K562 (cell line): ENCODE results near the gene FOXD3. TPM values are rescaled to one million over a fixed set of nuclear protein-coding genes. Genes with fewer than 3 reads are reported as not detected.

Source experiments
- CBX2 ChIP-seq: fragments of 200-600 bp; sonication (generic); IDR thresholded peaks from one replicate; pipeline ENCODE4 v1.6.1; 2012; ENCODE audit warnings: mild to moderate bottlenecking, low read length, inconsistent platforms; ENCODE audit not compliant: insufficient read depth, poor library complexity, severe bottlenecking
- CBX5 ChIP-seq: IDR thresholded peaks from 2 replicates; pipeline ENCODE4 v1.6.1; 2014; ENCODE audit warnings: low read depth, borderline replicate concordance
- CC2D1A ChIP-seq: fragments of 450-650 bp; IDR thresholded peaks from 2 replicates; pipeline ENCODE4 v1.6.1; 2017; ENCODE audit warnings: mild to moderate bottlenecking
- GATA2 ChIP-seq: sonication (generic); formaldehyde crosslinking; IDR thresholded peaks from 2 replicates; pipeline ENCODE4 v1.4.0; 2020; ENCODE audit warnings: mild to moderate bottlenecking, missing genetic modification reagents
- HEY1 ChIP-seq: fragments of 250-450 bp; sonication (Bioruptor Pico); IDR thresholded peaks from 2 replicates; pipeline ENCODE4 v1.5.0; 2020; ENCODE audit warnings: mild to moderate bottlenecking, moderate library complexity, borderline replicate concordance
- MAFF ChIP-seq: IDR thresholded peaks from 2 replicates; pipeline ENCODE4 v1.6.1; 2012; ENCODE audit warnings: low read length, improper control_type of control experiment
- MAFG ChIP-seq: fragments of 450-650 bp; conservative IDR thresholded peaks from 2 replicates; pipeline ENCODE4 v1.6.1; 2016; ENCODE audit warnings: missing genetic modification characterization, missing compliant biosample characterization
- MBD2 ChIP-seq: sonication (generic); IDR thresholded peaks from 2 replicates; pipeline ENCODE4 v1.6.1; 2016; ENCODE audit warnings: low read depth, borderline replicate concordance
- NELFE ChIP-seq: IDR thresholded peaks from 2 replicates; pipeline ENCODE4 v1.6.1; 2011; ENCODE audit warnings: mild to moderate bottlenecking; ENCODE audit not compliant: insufficient read depth, insufficient read length
- PHF8 ChIP-seq: fragments of 200-600 bp; sonication (generic); IDR thresholded peaks from 2 replicates; pipeline ENCODE4 v1.6.1; 2012; ENCODE audit warnings: mixed run types, mild to moderate bottlenecking, inconsistent platforms, low read length, moderate library complexity, borderline replicate concordance
- POLR2B ChIP-seq: fragments of 450-650 bp; IDR thresholded peaks from 2 replicates; pipeline ENCODE4 v1.6.1; 2018; ENCODE audit warnings: low read depth; ENCODE audit not compliant: partially characterized antibody
- POLR2H ChIP-seq: IDR thresholded peaks from 2 replicates; pipeline ENCODE4 v1.6.1; 2016; ENCODE audit warnings: missing genetic modification characterization, low read depth, mild to moderate bottlenecking, control low read depth, missing compliant biosample characterization, moderate library complexity
- RBM17 ChIP-seq: fragments of 200-400 bp; formaldehyde crosslinking; IDR thresholded peaks from 2 replicates; pipeline ENCODE4 v1.6.1; 2017; ENCODE audit warnings: low read depth, mild to moderate bottlenecking, low read length, borderline replicate concordance
- SOX6 ChIP-seq: fragments of 450-650 bp; IDR thresholded peaks from 2 replicates; pipeline ENCODE4 v1.6.1; 2014; ENCODE audit warnings: mild to moderate bottlenecking
- YY1 ChIP-seq, 3 experiments: IDR thresholded peaks; 2 replicates each; pipeline ENCODE4 v1.6.1; 2011; ENCODE audit warnings: low read length in 2 of 3, mild to moderate bottlenecking in 2 of 3, moderate library complexity in 2 of 3, borderline replicate concordance in 1 of 3, control low read depth in 1 of 3, low read depth in 1 of 3; ENCODE audit not compliant: insufficient read depth in 3 of 3, insufficient replicate concordance in 2 of 3, control insufficient read depth in 1 of 3, insufficient read length in 1 of 3; ENCODE audit errors: extremely low read depth in 1 of 3
- ZBTB43 ChIP-seq: sonication (generic); formaldehyde crosslinking; IDR thresholded peaks from 2 replicates; pipeline ENCODE4 v1.8.0; 2023; ENCODE audit warnings: mild to moderate bottlenecking, missing genetic modification reagents
- ZNF316 ChIP-seq: fragments of 450-650 bp; IDR thresholded peaks from 2 replicates; pipeline ENCODE4 v1.6.1; 2016
- ZNF41 ChIP-seq: fragments of 250-450 bp; sonication (Bioruptor Pico); conservative IDR thresholded peaks from 2 replicates; pipeline ENCODE4 v1.4.0; 2020; ENCODE audit warnings: mild to moderate bottlenecking
- ZNF644 ChIP-seq: fragments of 200-800 bp; sonication (Bioruptor generic); IDR thresholded peaks from 2 replicates; pipeline ENCODE4 v1.6.1; 2016; ENCODE audit warnings: low read depth, missing genetic modification characterization, missing compliant biosample characterization
- polyA plus RNA-seq, 8 experiments: library from polyadenylated mRNA; depleted of rRNA in 4 of 8; stranded (reverse) in 5 of 8; unstranded in 3 of 8; fragments of >200 nt; fragmentation: Nextera tagmentation in 2 of 8; fragmentation: Illumina TruSeq in 1 of 8; extraction: Ambion mirVana in 2 of 8; extraction: Trizol in 1 of 8; gene quantifications; 2 replicates each; pipeline versions ENCODE4 v1.2.1 to v1.2.3, GENCODE V29; 2011 to 2014; ENCODE audit warnings: inconsistent platforms in 1 of 8, missing spikeins in 1 of 8
- total RNA-seq, 7 experiments: library from RNA; depleted of rRNA in 6 of 7; stranded (reverse); fragments of >200 nt in 6 of 7; fragmentation: Illumina TruSeq in 2 of 7; extraction: Trizol in 2 of 7; gene quantifications; 2 replicates each; pipeline versions ENCODE4 v1.2.1 to v1.2.3, GENCODE V29; 2011 to 2021; ENCODE audit warnings: low replicate concordance in 1 of 7
- TF ChIP-seq, protein P1 (sequence below), 2 experiments: fragments of 450-650 bp in 1 of 2; IDR thresholded peaks; 2 replicates each; pipeline ENCODE4 v1.6.1; 2011 to 2017; ENCODE audit warnings: low read depth in 2 of 2, antibody characterized with exemption in 1 of 2, borderline replicate concordance in 1 of 2, low read length in 1 of 2, mild to moderate bottlenecking in 1 of 2, mixed read lengths in 1 of 2; ENCODE audit not compliant: control insufficient read depth in 1 of 2
- TF ChIP-seq, protein P2 (sequence below): IDR thresholded peaks from 2 replicates; pipeline ENCODE4 v1.6.1; 2016; ENCODE audit warnings: missing genetic modification characterization, missing compliant biosample characterization

FOXD3 gene
- total and polyA plus RNA-seq, 9 of the 15 experiments (the other 6 are each of a cell fraction or from before 2014, with no cell fraction given), result 0.06 to 0.45 (median 0.10) TPM; not detected in 2

DNA sequence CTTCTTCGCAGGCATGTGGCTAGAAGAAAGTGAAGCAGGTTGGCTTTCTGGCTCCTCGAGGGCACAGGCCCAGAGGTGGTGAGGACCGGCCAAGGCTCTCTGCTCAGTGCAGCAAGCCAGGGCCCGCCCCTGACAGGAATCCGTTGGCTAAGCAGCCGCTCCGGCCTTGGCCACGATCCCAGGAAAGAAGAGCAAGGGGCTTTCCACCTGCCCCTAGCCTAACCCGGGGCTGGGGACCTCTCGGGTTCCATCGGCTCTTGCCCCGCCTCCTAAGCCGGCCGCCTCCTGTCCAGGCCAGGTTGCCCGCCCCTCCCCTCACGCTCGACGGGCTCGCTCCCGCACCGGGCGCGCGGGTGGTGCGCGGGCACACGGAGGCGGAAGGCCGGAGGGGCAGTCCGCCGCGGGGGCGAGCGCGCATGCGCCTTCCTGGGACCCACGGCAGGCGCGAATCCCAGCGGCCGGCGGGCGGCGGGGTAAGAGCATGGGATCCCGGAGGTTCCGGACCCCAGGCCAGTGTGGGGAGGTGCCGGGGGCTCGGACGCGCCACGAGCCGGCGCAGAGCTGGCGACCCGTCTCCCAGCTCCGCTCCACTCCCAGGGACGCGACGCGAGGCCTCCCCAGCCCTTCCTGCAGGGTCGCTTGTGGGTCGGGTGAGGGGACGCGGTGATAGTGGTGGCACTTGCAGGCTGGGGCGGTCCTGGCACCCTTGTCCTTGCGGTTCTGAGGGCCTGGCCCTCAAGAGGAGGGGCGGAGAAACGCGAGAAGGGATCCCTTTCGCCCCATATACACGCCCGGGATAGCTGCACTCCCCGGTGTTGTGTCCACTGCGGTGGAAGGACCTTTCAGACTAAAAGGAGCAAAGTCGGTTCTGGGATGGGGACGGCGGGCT, 45.1 kb downstream of the FOXD3 start, which contains the start of gene ALG6 (continued):
- TF ChIP-seq POLR2B (peak; percentile 90), PHF8 (peak; percentile 94), MAFF (no peak), MAFG (tag) (no peak), ZNF644 (peak; percentile 96), MBD2 (peak; percentile 61; the same call in 1 of the 2 replicates), ZNF41 (CRISPR knock-in tag) (no peak), ZBTB43 (CRISPR knock-in tag) (no peak), CBX5 (no peak), CBX2 (no peak), RBM17 (no peak), CC2D1A (no peak), SOX6 (no peak), NELFE (no peak), YY1 (IDR thresholded peaks at IDR 0.05; ENCODE audit: borderline replicate concordance in 1 of 3, control insufficient read depth in 1 of 3, extremely low read depth in 1 of 3, insufficient read depth in 3 of 3, insufficient read length in 1 of 3, insufficient replicate concordance in 2 of 3, low read depth in 1 of 3, low read length in 2 of 3) (peak in 2 of 3 experiments; percentile 39 to 72), POLR2H (tag) (peak; percentile 56), ZNF316 (no peak), HEY1 (CRISPR knock-in tag) (no peak), GATA2 (no peak)
- TF ChIP-seq, protein P1, sequence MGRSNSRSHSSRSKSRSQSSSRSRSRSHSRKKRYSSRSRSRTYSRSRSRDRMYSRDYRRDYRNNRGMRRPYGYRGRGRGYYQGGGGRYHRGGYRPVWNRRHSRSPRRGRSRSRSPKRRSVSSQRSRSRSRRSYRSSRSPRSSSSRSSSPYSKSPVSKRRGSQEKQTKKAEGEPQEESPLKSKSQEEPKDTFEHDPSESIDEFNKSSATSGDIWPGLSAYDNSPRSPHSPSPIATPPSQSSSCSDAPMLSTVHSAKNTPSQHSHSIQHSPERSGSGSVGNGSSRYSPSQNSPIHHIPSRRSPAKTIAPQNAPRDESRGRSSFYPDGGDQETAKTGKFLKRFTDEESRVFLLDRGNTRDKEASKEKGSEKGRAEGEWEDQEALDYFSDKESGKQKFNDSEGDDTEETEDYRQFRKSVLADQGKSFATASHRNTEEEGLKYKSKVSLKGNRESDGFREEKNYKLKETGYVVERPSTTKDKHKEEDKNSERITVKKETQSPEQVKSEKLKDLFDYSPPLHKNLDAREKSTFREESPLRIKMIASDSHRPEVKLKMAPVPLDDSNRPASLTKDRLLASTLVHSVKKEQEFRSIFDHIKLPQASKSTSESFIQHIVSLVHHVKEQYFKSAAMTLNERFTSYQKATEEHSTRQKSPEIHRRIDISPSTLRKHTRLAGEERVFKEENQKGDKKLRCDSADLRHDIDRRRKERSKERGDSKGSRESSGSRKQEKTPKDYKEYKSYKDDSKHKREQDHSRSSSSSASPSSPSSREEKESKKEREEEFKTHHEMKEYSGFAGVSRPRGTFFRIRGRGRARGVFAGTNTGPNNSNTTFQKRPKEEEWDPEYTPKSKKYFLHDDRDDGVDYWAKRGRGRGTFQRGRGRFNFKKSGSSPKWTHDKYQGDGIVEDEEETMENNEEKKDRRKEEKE (IDR thresholded peaks at IDR 0.05; ENCODE audit: borderline replicate concordance in 1 of 2, control insufficient read depth in 1 of 2, low read depth in 2 of 2, low read length in 1 of 2), result no peak
- TF ChIP-seq, protein P2, sequence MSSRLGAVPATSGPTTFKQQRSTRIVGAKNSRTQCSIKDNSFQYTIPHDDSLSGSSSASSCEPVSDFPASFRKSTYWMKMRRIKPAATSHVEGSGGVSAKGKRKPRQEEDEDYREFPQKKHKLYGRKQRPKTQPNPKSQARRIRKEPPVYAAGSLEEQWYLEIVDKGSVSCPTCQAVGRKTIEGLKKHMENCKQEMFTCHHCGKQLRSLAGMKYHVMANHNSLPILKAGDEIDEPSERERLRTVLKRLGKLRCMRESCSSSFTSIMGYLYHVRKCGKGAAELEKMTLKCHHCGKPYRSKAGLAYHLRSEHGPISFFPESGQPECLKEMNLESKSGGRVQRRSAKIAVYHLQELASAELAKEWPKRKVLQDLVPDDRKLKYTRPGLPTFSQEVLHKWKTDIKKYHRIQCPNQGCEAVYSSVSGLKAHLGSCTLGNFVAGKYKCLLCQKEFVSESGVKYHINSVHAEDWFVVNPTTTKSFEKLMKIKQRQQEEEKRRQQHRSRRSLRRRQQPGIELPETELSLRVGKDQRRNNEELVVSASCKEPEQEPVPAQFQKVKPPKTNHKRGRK, result no peak
